GOT3 (cell line): Measurements from ENCODE around the gene SLC30A7.
"Not testable (repeated sequence)": the region's sequence is repeated elsewhere in the genome, so short reads cannot be mapped to it uniquely, and the experiment has no call there.

Experiments used
- DNase-seq: peaks from one replicate; lab custom pipeline; 2025; ENCODE audit warnings: mixed read lengths; lab: John Stamatoyannopoulos, UW

Gene SLC30A7

GRCh38 chr1:100895540-100896480 is at the start of gene SLC30A7:
Gene SLC30A7 (plus strand): TSS chr1:100896090. CDS start chr1:100896263, 173 bp downstream.
- DNase-seq: peak; percentile 58

DNA sequence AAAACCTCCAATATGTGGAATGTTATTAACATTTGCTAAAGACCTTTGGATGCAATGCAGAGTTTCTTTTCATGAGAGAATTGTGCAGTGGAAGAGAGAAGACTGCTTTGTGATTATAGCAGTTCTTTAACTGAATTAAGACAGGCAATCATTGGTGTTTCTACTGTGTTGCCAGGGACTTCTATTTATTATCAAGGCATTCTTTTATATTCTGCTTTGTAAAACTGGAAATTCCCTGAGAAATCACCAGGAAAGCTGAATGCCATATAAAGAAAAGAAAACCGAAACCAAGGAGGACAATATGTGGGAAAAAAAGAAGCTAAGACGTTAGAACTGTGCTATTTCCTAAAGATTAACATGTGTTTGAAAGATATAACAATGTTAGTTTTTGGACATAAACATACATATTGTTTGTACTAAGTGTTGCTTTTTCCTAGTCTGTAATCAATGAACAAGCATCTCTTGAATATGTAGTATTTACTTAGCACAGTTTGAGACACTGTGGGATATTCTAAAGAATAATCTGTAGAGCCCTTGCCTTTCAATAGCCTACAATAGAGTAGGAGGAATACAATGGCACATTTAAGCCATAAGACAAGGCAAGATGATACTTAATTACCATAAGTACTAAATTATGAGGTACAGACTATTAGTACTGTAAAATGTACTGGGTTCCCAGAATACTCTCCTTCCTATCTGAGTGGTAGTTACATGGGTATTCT is 48.4 kb upstream of the SLC30A7 start:
- DNase-seq: no peak

- DNase-seq: no peak
These were observed 44.2 kb upstream of the SLC30A7 start for GRCh38 chr1:100851726-100852125.

DNA sequence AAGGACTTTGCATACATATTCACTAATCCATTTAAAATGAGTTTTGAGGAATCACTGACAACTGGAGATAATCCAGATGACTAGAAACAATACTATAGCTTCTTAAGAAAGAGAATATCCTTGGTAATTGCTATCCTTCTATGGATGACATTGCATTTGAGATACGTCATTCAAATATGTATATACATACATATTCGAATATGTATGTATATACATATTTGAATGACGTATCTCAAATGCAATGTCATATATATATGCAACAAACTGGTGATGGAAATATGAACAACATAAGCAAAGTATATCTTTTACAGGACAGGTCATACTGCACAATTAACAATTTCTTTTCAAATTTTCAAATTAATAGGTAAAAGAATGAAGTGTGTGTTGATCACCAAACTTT is 42.9 kb upstream of the SLC30A7 start:
- no peak for DNase-seq

- DNase-seq: not testable (repeated sequence)
These were observed 40.8 kb upstream of the SLC30A7 start for GRCh38 chr1:100855116-100855515.

GRCh38 chr1:100860397-100860991 is 35.4 kb upstream of the SLC30A7 start:
- DNase-seq: no peak

GRCh38 chr1:100861379-100861778 is 34.5 kb upstream of the SLC30A7 start:
- no peak for DNase-seq

DNA sequence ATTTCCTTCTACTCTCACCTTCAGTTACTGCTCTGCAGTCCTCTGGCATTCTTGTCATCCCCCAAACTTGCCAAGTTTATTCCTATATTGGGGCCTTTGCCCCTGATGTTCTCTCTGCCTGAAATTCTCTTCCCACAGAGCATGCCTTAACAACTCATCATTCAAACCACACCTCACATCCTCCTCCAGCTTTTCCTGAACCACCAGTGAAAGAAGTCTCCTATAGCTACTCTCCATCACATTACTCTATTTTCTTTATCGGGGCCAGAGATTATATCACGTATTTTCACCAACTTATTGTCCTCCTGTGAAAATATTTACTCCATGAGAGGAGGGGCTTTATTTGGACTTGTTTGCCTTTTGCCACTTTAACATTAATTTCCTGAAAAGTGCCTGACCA is 33.3 kb upstream of the SLC30A7 start:
- no peak for DNase-seq

GRCh38 chr1:100866041-100866900 is 29.6 kb upstream of the SLC30A7 start:
- DNase-seq: no peak

- DNase-seq: no peak
These were observed 29.0 kb upstream of the SLC30A7 start for GRCh38 chr1:100866901-100867206.

GRCh38 chr1:100868364-100868995 is 27.4 kb upstream of the SLC30A7 start:
- no peak for DNase-seq

- no peak for DNase-seq
These were observed 25.9 kb upstream of the SLC30A7 start for GRCh38 chr1:100869996-100870395.

- no peak for DNase-seq
These were observed 21.5 kb upstream of the SLC30A7 start for GRCh38 chr1:100874433-100874832.

DNA sequence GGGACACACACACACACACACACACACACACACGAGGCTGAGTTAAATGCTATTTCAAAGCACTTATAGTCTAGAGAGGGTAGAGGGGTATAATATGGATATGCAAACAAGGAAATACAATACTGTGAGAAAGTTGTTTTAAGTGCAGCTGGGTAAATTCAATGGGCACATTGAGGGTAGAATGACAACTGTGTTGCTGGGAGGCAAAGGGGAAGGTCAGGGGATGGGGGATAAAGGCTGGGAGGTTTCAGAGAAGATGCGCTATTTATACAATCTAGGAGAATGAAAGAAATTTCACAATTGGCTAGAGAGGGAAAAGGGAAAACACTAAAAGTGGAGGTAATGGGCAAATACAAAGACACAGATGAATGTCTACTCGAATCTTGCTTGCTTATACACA is 20.7 kb upstream of the SLC30A7 start:
- DNase-seq: no peak

- DNase-seq: no peak
These were observed 19.6 kb upstream of the SLC30A7 start for GRCh38 chr1:100876291-100876690.

DNA sequence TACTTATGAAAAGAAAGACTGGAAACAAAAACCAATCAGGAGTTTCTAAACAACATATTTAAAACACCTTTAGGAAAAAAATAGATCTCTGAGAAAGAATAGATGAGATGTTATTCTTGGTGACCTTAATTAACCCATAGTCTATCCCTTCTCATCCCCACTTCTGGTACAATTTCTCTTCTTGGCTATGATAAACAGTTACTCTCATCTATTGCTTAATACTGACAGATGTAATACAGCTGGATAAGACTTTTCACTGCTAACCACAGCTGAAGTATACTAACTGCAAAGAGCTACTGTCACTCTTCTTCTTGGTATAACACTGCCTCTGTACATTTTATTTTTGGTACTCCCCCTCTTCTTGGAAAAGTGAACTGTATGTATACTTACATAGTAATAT is 16.5 kb upstream of the SLC30A7 start:
- DNase-seq: no peak

GRCh38 chr1:100881687-100882086 is 14.2 kb upstream of the SLC30A7 start:
- DNase-seq: no peak

- no peak for DNase-seq
These were observed 13.2 kb upstream of the SLC30A7 start for GRCh38 chr1:100882698-100883097.

DNA sequence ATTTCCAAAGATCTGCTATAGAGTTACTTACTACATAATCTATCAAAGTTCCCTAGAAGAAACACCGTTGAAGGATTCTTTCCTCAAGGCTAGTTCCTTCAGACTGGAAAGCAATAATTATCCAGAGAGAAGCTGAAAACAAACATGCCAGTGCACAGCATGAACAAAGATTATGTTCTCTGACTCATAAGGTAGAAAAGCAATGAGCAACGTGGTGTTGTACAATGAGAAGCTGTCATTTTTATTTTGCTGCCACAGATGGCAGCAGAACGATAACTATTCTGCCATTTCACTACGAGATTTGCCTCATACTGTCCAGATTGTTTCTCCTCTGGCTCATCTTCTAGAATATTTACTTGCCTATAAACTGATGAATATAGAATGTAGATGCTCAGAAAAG is 11.9 kb upstream of the SLC30A7 start:
- DNase-seq: no peak

GRCh38 chr1:100889007-100889406 is 6.9 kb upstream of the SLC30A7 start:
- not testable (repeated sequence) for DNase-seq

DNA sequence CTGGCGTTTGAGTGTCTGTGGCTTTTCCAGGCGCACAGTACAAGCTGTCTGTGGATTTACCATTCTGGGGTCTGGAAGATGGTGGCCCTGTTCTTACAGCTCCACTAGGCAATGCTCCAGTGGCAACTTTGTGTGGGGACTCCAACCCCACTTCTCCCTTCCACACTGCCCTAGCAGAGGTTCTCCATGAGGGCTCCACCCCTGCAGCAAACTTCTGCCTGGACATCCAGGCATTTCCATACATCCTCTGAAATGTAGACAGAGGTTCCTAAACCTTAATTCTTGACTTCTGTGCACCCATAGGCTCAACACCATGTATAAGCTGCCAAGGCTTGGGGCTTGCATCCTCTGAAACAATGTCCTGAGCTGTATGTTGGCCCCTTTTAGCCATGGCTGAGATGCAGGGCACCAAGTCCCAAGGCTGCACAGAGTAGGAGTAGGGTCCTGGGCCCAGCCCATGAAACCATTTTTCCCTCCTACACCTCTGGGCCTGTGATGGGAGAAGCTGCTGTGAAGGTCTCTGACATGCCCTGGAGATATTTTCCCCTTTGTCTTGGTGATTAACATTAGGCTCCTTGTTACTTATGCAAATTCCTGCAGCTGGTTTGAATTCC is 5.9 kb upstream of the SLC30A7 start:
- not testable (repeated sequence) for DNase-seq
